ENCODE measurements around the gene SUB1. TPM values are rescaled to one million over a fixed set of nuclear protein-coding genes. Genes with fewer than 3 reads are reported as not detected.

SUB1 gene
- total RNA-seq, 3 donors from 2014 or later: 152 to 230 (median 201) TPM

DNA sequence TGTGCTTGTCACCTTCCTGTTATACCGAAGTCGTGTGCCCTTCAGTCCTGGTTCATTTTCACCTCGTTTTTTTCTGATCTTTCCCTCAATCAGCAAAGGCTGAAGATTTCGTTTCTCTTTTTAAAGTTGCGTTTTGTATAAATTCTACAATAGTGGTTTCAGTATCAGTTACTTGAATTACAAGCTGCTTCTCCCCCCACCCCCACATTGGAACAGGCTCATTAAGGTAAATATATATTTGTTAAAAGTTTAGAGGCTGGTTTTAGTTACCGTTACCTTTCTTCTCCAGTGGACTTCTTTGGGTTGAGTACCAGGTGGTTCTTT lies 881 bp downstream of the SUB1 start:
- no peak for TF ChIP-seq POLR2AphosphoS5 (IDR thresholded peaks at IDR 0.05)
- TF ChIP-seq, protein P1, sequence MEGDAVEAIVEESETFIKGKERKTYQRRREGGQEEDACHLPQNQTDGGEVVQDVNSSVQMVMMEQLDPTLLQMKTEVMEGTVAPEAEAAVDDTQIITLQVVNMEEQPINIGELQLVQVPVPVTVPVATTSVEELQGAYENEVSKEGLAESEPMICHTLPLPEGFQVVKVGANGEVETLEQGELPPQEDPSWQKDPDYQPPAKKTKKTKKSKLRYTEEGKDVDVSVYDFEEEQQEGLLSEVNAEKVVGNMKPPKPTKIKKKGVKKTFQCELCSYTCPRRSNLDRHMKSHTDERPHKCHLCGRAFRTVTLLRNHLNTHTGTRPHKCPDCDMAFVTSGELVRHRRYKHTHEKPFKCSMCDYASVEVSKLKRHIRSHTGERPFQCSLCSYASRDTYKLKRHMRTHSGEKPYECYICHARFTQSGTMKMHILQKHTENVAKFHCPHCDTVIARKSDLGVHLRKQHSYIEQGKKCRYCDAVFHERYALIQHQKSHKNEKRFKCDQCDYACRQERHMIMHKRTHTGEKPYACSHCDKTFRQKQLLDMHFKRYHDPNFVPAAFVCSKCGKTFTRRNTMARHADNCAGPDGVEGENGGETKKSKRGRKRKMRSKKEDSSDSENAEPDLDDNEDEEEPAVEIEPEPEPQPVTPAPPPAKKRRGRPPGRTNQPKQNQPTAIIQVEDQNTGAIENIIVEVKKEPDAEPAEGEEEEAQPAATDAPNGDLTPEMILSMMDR (IDR thresholded peaks at IDR 0.05): no peak
- TF ChIP-seq POLR2A (IDR thresholded peaks at IDR 0.05): no peak
- no peaks in the 10 kb centered on the region for H3K27me3 ChIP-seq
- H3K9me3 ChIP-seq: peaks cover 0 to 5% of the 10 kb centered on the region in 2 donors
- no peaks in the 10 kb centered on the region for H3K36me3 ChIP-seq
- intact Hi-C loops (cut with DNase I; ENCODE audit: low total_unique reads): loop anchor here (10.0 kb wide), 1 partner anchor 101 kb away; no protein-coding TSS in a partner anchor
- peak overlapping the region; percentile 89 to 100 (median 99) for H3K4me3 ChIP-seq
- DNase-seq (ENCODE audit: low spot score in 2 of 2): no peak
- peak overlapping the region; percentile 98 to 100 for H3K27ac ChIP-seq
- H3K4me1 ChIP-seq: peaks cover 4 to 5% of the 10 kb centered on the region in 2 donors

DNA sequence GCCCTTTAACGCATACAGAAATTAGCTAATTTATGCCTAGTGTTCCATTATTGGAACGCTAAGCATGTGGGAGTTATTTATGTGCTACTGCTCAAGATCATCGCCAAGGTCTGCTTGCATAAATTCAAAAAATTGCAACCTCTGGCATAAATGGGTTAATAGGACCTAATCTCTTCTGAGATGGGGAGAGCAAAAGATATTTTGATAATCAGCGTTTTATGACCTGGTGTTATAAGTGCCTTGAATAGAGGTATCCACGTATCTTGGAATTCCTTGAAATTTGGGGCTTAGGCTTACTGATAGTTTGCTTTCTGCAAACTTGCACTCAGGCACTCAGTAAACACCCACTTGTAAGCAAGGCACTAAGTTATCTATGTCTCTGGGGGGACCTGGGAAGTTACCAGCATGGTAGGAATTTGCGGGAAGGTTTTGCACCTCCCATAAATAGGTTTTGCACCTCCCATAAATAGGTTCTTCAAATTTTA lies 1.8 kb downstream of the SUB1 start:
- no peak for DNase-seq (ENCODE audit: low spot score in 2 of 2)
- TF ChIP-seq, protein P1 (IDR thresholded peaks at IDR 0.05): no peak
- TF ChIP-seq POLR2A (IDR thresholded peaks at IDR 0.05) (no peak), POLR2AphosphoS5 (IDR thresholded peaks at IDR 0.05) (no peak)
- Histone ChIP-seq H3K9me3 (peaks cover 0 to 5% of the 10 kb centered on the region in 2 donors), H3K27ac (peak overlapping the region in 1 of 2 donors; percentile 100), H3K4me1 (peaks cover 4 to 5% of the 10 kb centered on the region in 2 donors), H3K36me3 (no peaks in the 10 kb centered on the region), H3K27me3 (no peaks in the 10 kb centered on the region), H3K4me3 (peak overlapping the region in 2 of 3 donors; percentile 89 to 100)
- intact Hi-C loops (cut with DNase I; ENCODE audit: low total_unique reads): loop anchor here (10.0 kb wide), 1 partner anchor 102 kb away; no protein-coding TSS in a partner anchor

DNA sequence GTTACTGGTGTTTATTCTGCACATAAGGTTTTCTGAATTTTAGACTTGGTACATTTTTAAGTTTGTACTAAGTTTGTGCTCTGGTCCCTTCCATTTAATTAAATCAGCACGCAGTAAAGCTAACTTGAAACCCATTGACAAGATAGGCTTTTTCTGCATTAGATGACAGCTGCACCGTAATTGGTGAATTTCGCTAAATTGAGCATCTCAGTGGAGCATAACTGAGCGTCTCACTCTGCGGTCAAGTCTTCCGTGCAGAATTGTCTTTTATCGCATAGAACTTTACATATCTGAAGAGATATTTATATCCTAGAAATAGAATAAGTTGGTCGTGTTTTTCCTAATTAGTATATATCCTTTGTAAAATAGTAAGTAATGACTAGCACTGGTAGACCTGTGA lies 4.1 kb downstream of the SUB1 start:
- intact Hi-C loops (cut with DNase I; ENCODE audit: low total_unique reads): loop anchor here (10.0 kb wide), 1 partner anchor 105 kb away; no protein-coding TSS in a partner anchor
- DNase-seq (ENCODE audit: low spot score in 2 of 2): no peak
- H3K9me3 ChIP-seq: peaks cover 0 to under 1% of the 10 kb centered on the region in 2 donors
- no peaks in the 10 kb centered on the region for H3K27me3 ChIP-seq
- no peak for TF ChIP-seq POLR2A (IDR thresholded peaks at IDR 0.05)
- TF ChIP-seq, protein P1 (IDR thresholded peaks at IDR 0.05): no peak
- no peak for TF ChIP-seq POLR2AphosphoS5 (IDR thresholded peaks at IDR 0.05)
- no peaks in the 10 kb centered on the region for H3K36me3 ChIP-seq
- H3K27ac ChIP-seq: no peak overlapping the region
- peaks cover 4 to 5% of the 10 kb centered on the region in 2 donors for H3K4me1 ChIP-seq
- H3K4me3 ChIP-seq: no peak overlapping the region

DNA sequence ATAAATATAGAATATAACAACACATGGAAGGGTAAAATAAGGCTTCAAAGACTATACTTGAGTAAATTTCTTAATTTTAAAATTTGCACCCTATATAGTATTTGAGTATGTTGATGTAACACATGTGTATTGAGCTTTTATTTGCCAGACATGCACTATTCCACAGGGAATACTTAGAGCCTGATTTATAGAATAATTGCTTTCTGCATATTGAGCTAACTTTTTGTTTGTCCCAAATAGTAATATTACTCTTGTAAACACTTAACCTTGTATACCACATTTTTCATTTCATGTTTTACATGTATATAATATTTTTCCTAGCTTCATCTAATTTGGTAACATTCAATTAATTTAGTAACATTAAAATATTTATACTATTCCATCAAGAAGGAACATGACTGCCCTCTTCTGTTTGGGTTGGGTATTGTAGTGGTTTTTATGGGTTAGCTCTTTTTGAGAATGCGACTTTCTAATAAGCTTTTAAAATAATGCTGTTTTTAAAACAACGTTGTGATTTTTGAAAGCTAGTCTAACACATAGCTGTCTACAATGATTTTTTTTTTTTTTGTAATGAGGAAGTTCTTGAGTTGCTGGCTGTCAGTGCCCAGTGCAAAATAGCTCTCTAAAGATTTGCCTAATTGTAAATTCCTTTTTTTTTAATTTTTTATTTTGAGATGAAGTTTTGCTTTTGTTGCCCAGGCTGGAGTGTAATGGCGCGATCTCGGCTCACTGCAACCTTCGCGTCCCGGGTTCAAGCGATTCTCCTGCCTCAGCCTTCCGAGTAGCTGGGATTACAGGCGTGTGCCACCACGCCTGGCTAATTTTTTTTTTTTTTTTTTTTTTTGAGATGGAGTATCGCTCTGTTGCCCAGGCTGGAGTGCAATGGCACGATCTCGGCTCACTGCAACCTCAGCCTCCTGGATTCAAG lies 4.8 kb downstream of the SUB1 start:
- intact Hi-C loops (cut with DNase I; ENCODE audit: low total_unique reads): loop anchor here (10.0 kb wide), 1 partner anchor 105 kb away; no protein-coding TSS in a partner anchor

More for the DNA sequence above, 4.8 kb downstream of the SUB1 start:
- Histone ChIP-seq H3K4me3 (no peak overlapping the region), H3K27me3 (no peaks in the 10 kb centered on the region), H3K27ac (no peak overlapping the region), H3K4me1 (peaks cover 4 to 5% of the 10 kb centered on the region in 2 donors), H3K36me3 (no peaks in the 10 kb centered on the region), H3K9me3 (no peaks in the 10 kb centered on the region)
- DNase-seq (ENCODE audit: low spot score in 2 of 2): no peak
- no peak for TF ChIP-seq POLR2A (IDR thresholded peaks at IDR 0.05)
- TF ChIP-seq, protein P1 (IDR thresholded peaks at IDR 0.05): peak; percentile 56 to 83 (median 65)
